ENCODE results near the gene HTT.

The HTT gene

GRCh38 chr4:3253808-3254207 is 179.3 kb downstream of the HTT start:
- DNase-seq, result no peak

GRCh38 chr4:3254302-3255131 is 180.0 kb downstream of the HTT start:
- no peak for DNase-seq

GRCh38 chr4:3255611-3256186 is 181.2 kb downstream of the HTT start:
- no peak for DNase-seq

GRCh38 chr4:3256230-3257102 is 182.0 kb downstream of the HTT start:
- DNase-seq, result no peak

- DNase-seq, result no peak
Measured at GRCh38 chr4:3257103-3257555, 182.6 kb downstream of the HTT start.

- no peak for DNase-seq
Measured at GRCh38 chr4:3257556-3258482, 183.3 kb downstream of the HTT start.

GRCh38 chr4:3261411-3262207 is 187.1 kb downstream of the HTT start:
- no peak for DNase-seq

GRCh38 chr4:3262208-3263052 is 187.9 kb downstream of the HTT start:
- DNase-seq, result no peak

GRCh38 chr4:3263053-3263875 is 188.8 kb downstream of the HTT start:
- no peak for DNase-seq

GRCh38 chr4:3263876-3264193 is 189.4 kb downstream of the HTT start:
- DNase-seq, result no peak

GRCh38 chr4:3266076-3266475 is 191.6 kb downstream of the HTT start:
- DNase-seq, result no peak

GRCh38 chr4:3267576-3268394 is 193.3 kb downstream of the HTT start:
- no peak for DNase-seq

GRCh38 chr4:3268395-3269104 is 194.1 kb downstream of the HTT start:
- no peak for DNase-seq

- DNase-seq, result no peak
Measured at GRCh38 chr4:3269105-3269927, 194.8 kb downstream of the HTT start.

GRCh38 chr4:3269991-3270611 is 195.6 kb downstream of the HTT start:
- DNase-seq, result no peak

GRCh38 chr4:3271131-3271530 is 196.7 kb downstream of the HTT start:
- DNase-seq, result no peak

GRCh38 chr4:3276986-3277385 is 202.5 kb downstream of the HTT start:
- DNase-seq, result no peak
